Vagina (tissue), 2 donors: ENCODE measurements around the gene GLI3.

Experiments
- CTCF ChIP-seq, 3 experiments: fragments of 450-650 bp in 2 of 3; fragments of 200-600 bp in 1 of 3; sonication (generic) in 1 of 3; IDR thresholded peaks; one replicate each; pipeline ENCODE4 v1.5.1; 2017 to 2019; ENCODE audit warnings: antibody characterized with exemption in 3 of 3, mild to moderate bottlenecking in 2 of 3, moderate library complexity in 2 of 3
- POLR2A ChIP-seq, 2 donors: fragments of 450-650 bp; IDR thresholded peaks; one replicate each; pipeline ENCODE4 v1.6.1; 2017; ENCODE audit warnings: antibody characterized with exemption in 2 of 2, mild to moderate bottlenecking in 2 of 2, moderate library complexity in 2 of 2
- POLR2AphosphoS5 ChIP-seq, 2 donors: sonication (generic); formaldehyde crosslinking; IDR thresholded peaks; one replicate each; pipeline ENCODE4 v1.9.0; 2017; ENCODE audit warnings: antibody characterized with exemption in 2 of 2, mild to moderate bottlenecking in 2 of 2, low read depth in 1 of 2; ENCODE audit not compliant: insufficient read depth in 1 of 2

GRCh38 chr7:42285383-42285824 lies 48.4 kb upstream of the GLI3 start:
- no peak for TF ChIP-seq POLR2A (IDR thresholded peaks at IDR 0.05)
- no peak for TF ChIP-seq CTCF (IDR thresholded peaks at IDR 0.05)
- TF ChIP-seq POLR2AphosphoS5 (IDR thresholded peaks at IDR 0.05; ENCODE audit: insufficient read depth in 1 of 2, low read depth in 1 of 2) = no peak
